SK-N-SH (cell line): ENCODE data around the gene ASAH2. TPM values are rescaled to one million over a fixed set of nuclear protein-coding genes. Genes with fewer than 3 reads are reported as not detected.

Source experiments
- CTCF ChIA-PET: fragments of 300-600, 350-600 bp; formaldehyde crosslinking; extraction: SDS; loops from one replicate; lab custom pipeline; 2021; lab: Yijun Ruan, JAX
- POLR2A ChIA-PET: fragments of 350-600 bp; sonication (Branson Sonifier 250); formaldehyde crosslinking; extraction: SDS; loops from one replicate; lab custom pipeline; 2020; ENCODE audit warnings: antibody characterized with exemption, inconsistent platforms; lab: Yijun Ruan, JAX
- DNase-seq: peaks from one replicate; pipeline ENCODE4 v3.0.0; 2012
- H2AFZ ChIP-seq: fragments of 200-600 bp; sonication (generic); 2 replicates; pipeline ENCODE4 v1.8.1; 2016; ENCODE audit warnings: antibody characterized with exemption, mild to moderate bottlenecking, low read depth
- H3F3A ChIP-seq: fragments of 200-600 bp; sonication (generic); replicated peaks from 2 replicates; pipeline ENCODE3; 2016; ENCODE audit warnings: antibody characterized with exemption, mild to moderate bottlenecking; ENCODE audit not compliant: insufficient read depth
- H3K27ac ChIP-seq, 2 experiments: fragments of 200-500 bp in 1 of 2; fragments of 200-600 bp in 1 of 2; sonication (Bioruptor generic) in 1 of 2; sonication (generic), shearing (Covaris generic) in 1 of 2; 2 replicates each; pipeline versions ENCODE4 v1.5.1 to v1.6.1; 2014 to 2016; ENCODE audit warnings: low read depth in 2 of 2, inconsistent platforms in 1 of 2, low read length in 1 of 2, mild to moderate bottlenecking in 1 of 2, mixed read lengths in 1 of 2
- H3K27me3 ChIP-seq: fragments of 200-600 bp; sonication (generic), shearing (Covaris generic); 2 replicates; pipeline ENCODE4 v1.6.1; 2016; ENCODE audit warnings: mixed run types; ENCODE audit not compliant: insufficient read depth
- H3K36me3 ChIP-seq, 2 experiments: fragments of 200-500 bp in 1 of 2; fragments of 200-600 bp in 1 of 2; sonication (Bioruptor generic) in 1 of 2; sonication (generic) in 1 of 2; replicated peaks in 1 of 2; 2 replicates each; pipeline versions ENCODE3 to v1.5.1; 2014 to 2016; ENCODE audit warnings: low read length in 1 of 2, mild to moderate bottlenecking in 1 of 2; ENCODE audit not compliant: insufficient read depth in 2 of 2, control insufficient read depth in 1 of 2
- H3K4me1 ChIP-seq, 2 experiments: fragments of 200-500 bp in 1 of 2; fragments of 200-600 bp in 1 of 2; sonication (Bioruptor generic) in 1 of 2; sonication (generic), shearing (Covaris generic) in 1 of 2; 2 replicates each; pipeline versions ENCODE4 v1.5.1 to v1.6.1; 2014 to 2016; ENCODE audit warnings: low read depth in 1 of 2, low read length in 1 of 2, mixed run types in 1 of 2; ENCODE audit not compliant: insufficient read depth in 2 of 2, control insufficient read depth in 1 of 2
- H3K4me2 ChIP-seq: fragments of 200-600 bp; sonication (generic), shearing (Covaris generic); 2 replicates; pipeline ENCODE4 v1.6.1; 2017; ENCODE audit warnings: mixed run types
- H3K4me3 ChIP-seq, 2 experiments: fragments of 200-500 bp in 1 of 2; fragments of 200-600 bp in 1 of 2; sonication (Bioruptor generic) in 1 of 2; sonication (generic), shearing (Covaris generic) in 1 of 2; 2 replicates each; pipeline versions ENCODE4 v1.5.1 to v1.8.1; 2014 to 2016; ENCODE audit warnings: low read depth in 2 of 2, inconsistent platforms in 1 of 2, low read length in 1 of 2, mild to moderate bottlenecking in 1 of 2, mixed read lengths in 1 of 2, moderate library complexity in 1 of 2
- H3K79me2 ChIP-seq: fragments of 200-600 bp; sonication (generic); 2 replicates; pipeline ENCODE4 v1.8.1; 2017; ENCODE audit warnings: mild to moderate bottlenecking; ENCODE audit not compliant: insufficient read depth
- H3K9ac ChIP-seq: fragments of 200-600 bp; sonication (generic); 2 replicates; pipeline ENCODE4 v1.6.1; 2017; ENCODE audit warnings: mixed run types
- H3K9me2 ChIP-seq: fragments of 200-600 bp; sonication (generic); 2 replicates; pipeline ENCODE4 v1.6.1; 2017; ENCODE audit warnings: mixed run types
- H3K9me3 ChIP-seq: fragments of 200-600 bp; sonication (generic); 2 replicates; pipeline ENCODE4 v1.6.1; 2017; ENCODE audit warnings: mixed run types, mild to moderate bottlenecking, moderate library complexity
- H4K20me1 ChIP-seq: fragments of 200-600 bp; sonication (generic); 2 replicates; pipeline ENCODE4 v1.6.1; 2017; ENCODE audit warnings: mild to moderate bottlenecking, mixed run types; ENCODE audit not compliant: insufficient read depth
- CHD2 ChIP-seq: fragments of 150-350 bp; IDR thresholded peaks from 2 replicates; pipeline ENCODE4 v1.6.1; 2018; ENCODE audit warnings: low read length; ENCODE audit not compliant: partially characterized antibody
- EP300 ChIP-seq, 2 experiments: IDR thresholded peaks; 2 replicates each; pipeline versions ENCODE4 v1.4.0 to v1.6.1; 2012; ENCODE audit warnings: borderline replicate concordance in 1 of 2, low read depth in 1 of 2, low read length in 1 of 2
- FOSL2 ChIP-seq: IDR thresholded peaks from 2 replicates; pipeline ENCODE4 v1.4.0; 2012; ENCODE audit warnings: low read depth, mild to moderate bottlenecking, moderate library complexity, borderline replicate concordance
- FOXJ3 ChIP-seq: sonication (generic); formaldehyde crosslinking; IDR thresholded peaks from 2 replicates; pipeline ENCODE4 v1.5.1; 2020; ENCODE audit warnings: mild to moderate bottlenecking, missing genetic modification reagents
- FOXM1 ChIP-seq: IDR thresholded peaks from 2 replicates; pipeline ENCODE4 v1.4.0; 2012; ENCODE audit warnings: low read depth, mild to moderate bottlenecking
- IRF3 ChIP-seq: fragments of 150-350 bp; IDR thresholded peaks from 2 replicates; pipeline ENCODE4 v1.6.1; 2016; ENCODE audit warnings: mild to moderate bottlenecking, low read depth, low read length
- JUND ChIP-seq: IDR thresholded peaks from 2 replicates; pipeline ENCODE4 v1.4.0; 2012
- MAX ChIP-seq: IDR thresholded peaks from 2 replicates; pipeline ENCODE4 v1.4.0; 2012; ENCODE audit warnings: low read depth
- PBX3 ChIP-seq: IDR thresholded peaks from 2 replicates; pipeline ENCODE4; 2012
- POLR2AphosphoS5 ChIP-seq: IDR thresholded peaks from 2 replicates; pipeline ENCODE4 v1.6.1; 2012; ENCODE audit warnings: low read depth, low read length
- REST ChIP-seq: IDR thresholded peaks from 2 replicates; pipeline ENCODE4 v1.6.1; 2012; ENCODE audit warnings: mild to moderate bottlenecking, low read depth, low read length, moderate library complexity
- SIN3A ChIP-seq: IDR thresholded peaks from 2 replicates; pipeline ENCODE4 v1.6.1; 2012; ENCODE audit warnings: low read depth, mild to moderate bottlenecking, low read length, moderate library complexity, borderline replicate concordance
- USF2 ChIP-seq: fragments of 150-350 bp; IDR thresholded peaks from 2 replicates; pipeline ENCODE4 v1.6.1; 2017; ENCODE audit warnings: antibody characterized with exemption, low read length, low read depth, borderline replicate concordance
- WGBS: methylation state at CpG from one replicate; pipeline ENCODE4 v1.1.6; 2017; ENCODE audit warnings: low lambda C conversion rate; 5-methylcytosine and 5-hydroxymethylcytosine counted together
- polyA plus RNA-seq, 3 experiments: library from polyadenylated mRNA; depleted of rRNA; stranded (reverse); fragments of >200 nt; gene quantifications; 2 replicates each; pipeline ENCODE4 v1.2.3, GENCODE V29; 2012

ASAH2 gene
- polyA plus RNA-seq, 1 of the 3 experiments (the other 2 are of a cell fraction), result 1.8 TPM

- peaks cover 0 to 2% of the 10 kb centered on the region in 2 experiments; a peak in 1 of 4 replicates for H3K4me1 ChIP-seq
- peaks cover 7% of the 10 kb centered on the region; the same call in 1 of the 2 replicates for H3K27me3 ChIP-seq
- no peaks in the 10 kb centered on the region for H3K9me2 ChIP-seq
- no peaks in the 10 kb centered on the region for H3K79me2 ChIP-seq
- H3K4me3 ChIP-seq, result no peak overlapping the region
- H3F3A ChIP-seq, result no peaks in the 10 kb centered on the region
- POLR2A ChIA-PET, result no interaction called here
- H3K36me3 ChIP-seq, result no peaks in the 10 kb centered on the region
- no peaks in the 10 kb centered on the region for H3K9me3 ChIP-seq
- H4K20me1 ChIP-seq, result no peaks in the 10 kb centered on the region
- no peak overlapping the region for H2AFZ ChIP-seq
- TF ChIP-seq POLR2AphosphoS5, result no peak
- no peak for TF ChIP-seq MAX
- no peak for TF ChIP-seq PBX3
- TF ChIP-seq USF2, result no peak
- TF ChIP-seq CHD2, result no peak
- TF ChIP-seq FOXJ3 (CRISPR knock-in tag), result no peak
- TF ChIP-seq FOSL2, result no peak
- no peak for TF ChIP-seq IRF3
- no peak for TF ChIP-seq EP300 (IDR thresholded peaks at IDR 0.05; ENCODE audit: borderline replicate concordance in 1 of 2, low read depth in 1 of 2, low read length in 1 of 2)
- TF ChIP-seq JUND, result no peak
- no peak for TF ChIP-seq FOXM1
- TF ChIP-seq REST, result no peak
- TF ChIP-seq SIN3A, result no peak
- TF ChIP-seq, all 33 proteins: peak for 0
- Histone ChIP-seq H3K27ac (no peak overlapping the region), H3K4me2 (no peak overlapping the region), H3K9ac (no peak overlapping the region)
- CTCF ChIA-PET, result interaction anchor here (2.7 kb wide), 1 partner anchor 13 kb away, joined by 14 read pairs; no protein-coding TSS in a partner anchor
- WGBS, result 23% methylated on average over 3 of the region's 3 CpGs
- DNase-seq, result no peak
These were observed 39.6 kb downstream of the ASAH2 start for GRCh38 chr10:50211670-50212069.
